Activated naive CD8-positive, alpha-beta T cell (primary cell): ENCODE results near the gene SNPH.

Experiments used
- H3K27ac Mint-ChIP-seq: one replicate; pipeline ENCODE4 v1.8.0; 2021; ENCODE audit warnings: mixed read lengths
- H3K27me3 Mint-ChIP-seq: one replicate; pipeline ENCODE4 v1.8.0; 2021; ENCODE audit warnings: mixed read lengths
- H3K36me3 Mint-ChIP-seq: one replicate; pipeline ENCODE4 v1.8.0; 2021; ENCODE audit warnings: mixed read lengths
- H3K4me1 Mint-ChIP-seq: one replicate; pipeline ENCODE4 v1.8.0; 2021; ENCODE audit warnings: low read depth, mixed read lengths
- H3K4me3 Mint-ChIP-seq: one replicate; pipeline ENCODE4 v1.8.0; 2021; ENCODE audit warnings: mild to moderate bottlenecking, mixed read lengths
- H3K9me3 Mint-ChIP-seq: one replicate; pipeline ENCODE4 v1.8.0; 2021; ENCODE audit warnings: low read depth, mixed read lengths

SNPH gene

DNA sequence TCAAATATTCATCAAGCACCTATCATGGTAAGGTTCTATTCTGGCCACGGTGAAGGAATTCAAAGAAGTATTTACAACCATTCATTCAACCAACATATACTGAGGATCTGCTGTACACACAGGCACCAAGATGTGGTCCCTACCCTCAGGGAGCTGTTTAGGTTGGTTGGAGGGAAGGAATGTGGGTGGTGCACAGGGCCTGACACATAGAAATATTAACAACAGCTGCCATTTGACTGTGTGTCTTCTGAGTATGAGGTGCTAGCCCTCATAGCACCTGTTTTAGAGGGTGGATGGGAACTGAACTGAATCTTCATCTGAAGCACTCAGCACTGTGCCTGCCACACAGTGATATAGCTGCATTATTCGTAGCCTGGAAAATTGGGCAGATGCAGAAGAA lies 7.3 kb downstream of the SNPH start:
- Mint-ChIP-seq H3K27me3 (no peaks in the 10 kb centered on the region), H3K36me3 (no peaks in the 10 kb centered on the region), H3K4me3 (no peak overlapping the region), H3K4me1 (peaks cover 64% of the 10 kb centered on the region), H3K27ac (no peak overlapping the region), H3K9me3 (no peaks in the 10 kb centered on the region)

- Mint-ChIP-seq H3K4me1 (peaks cover 57% of the 10 kb centered on the region), H3K36me3 (no peaks in the 10 kb centered on the region), H3K4me3 (no peak overlapping the region), H3K27ac (no peak overlapping the region), H3K9me3 (no peaks in the 10 kb centered on the region), H3K27me3 (no peaks in the 10 kb centered on the region)
Measured at GRCh38 chr20:1274485-1275311, 8.6 kb downstream of the SNPH start.

- Mint-ChIP-seq H3K27me3 (no peaks in the 10 kb centered on the region), H3K27ac (peak overlapping the region; percentile 25), H3K4me1 (peaks cover 61% of the 10 kb centered on the region), H3K4me3 (no peak overlapping the region), H3K36me3 (no peaks in the 10 kb centered on the region), H3K9me3 (no peaks in the 10 kb centered on the region)
Measured at GRCh38 chr20:1275919-1276318, 9.8 kb downstream of the SNPH start.

GRCh38 chr20:1277529-1278322 lies 11.6 kb downstream of the SNPH start:
- Mint-ChIP-seq H3K36me3 (no peaks in the 10 kb centered on the region), H3K27ac (no peak overlapping the region), H3K4me3 (no peak overlapping the region), H3K4me1 (peaks cover 57% of the 10 kb centered on the region), H3K27me3 (no peaks in the 10 kb centered on the region), H3K9me3 (no peaks in the 10 kb centered on the region)

GRCh38 chr20:1278993-1279392 lies 12.9 kb downstream of the SNPH start:
- Mint-ChIP-seq H3K9me3 (no peaks in the 10 kb centered on the region), H3K27me3 (no peaks in the 10 kb centered on the region), H3K4me3 (no peak overlapping the region), H3K4me1 (peaks cover 57% of the 10 kb centered on the region), H3K36me3 (no peaks in the 10 kb centered on the region), H3K27ac (no peak overlapping the region)

GRCh38 chr20:1280195-1281102 lies 14.4 kb downstream of the SNPH start:
- Mint-ChIP-seq H3K9me3 (no peaks in the 10 kb centered on the region), H3K27ac (peak overlapping the region; percentile 87), H3K4me3 (peak overlapping the region; percentile 66), H3K36me3 (peaks cover 2% of the 10 kb centered on the region), H3K27me3 (no peaks in the 10 kb centered on the region), H3K4me1 (peaks cover 68% of the 10 kb centered on the region)

DNA sequence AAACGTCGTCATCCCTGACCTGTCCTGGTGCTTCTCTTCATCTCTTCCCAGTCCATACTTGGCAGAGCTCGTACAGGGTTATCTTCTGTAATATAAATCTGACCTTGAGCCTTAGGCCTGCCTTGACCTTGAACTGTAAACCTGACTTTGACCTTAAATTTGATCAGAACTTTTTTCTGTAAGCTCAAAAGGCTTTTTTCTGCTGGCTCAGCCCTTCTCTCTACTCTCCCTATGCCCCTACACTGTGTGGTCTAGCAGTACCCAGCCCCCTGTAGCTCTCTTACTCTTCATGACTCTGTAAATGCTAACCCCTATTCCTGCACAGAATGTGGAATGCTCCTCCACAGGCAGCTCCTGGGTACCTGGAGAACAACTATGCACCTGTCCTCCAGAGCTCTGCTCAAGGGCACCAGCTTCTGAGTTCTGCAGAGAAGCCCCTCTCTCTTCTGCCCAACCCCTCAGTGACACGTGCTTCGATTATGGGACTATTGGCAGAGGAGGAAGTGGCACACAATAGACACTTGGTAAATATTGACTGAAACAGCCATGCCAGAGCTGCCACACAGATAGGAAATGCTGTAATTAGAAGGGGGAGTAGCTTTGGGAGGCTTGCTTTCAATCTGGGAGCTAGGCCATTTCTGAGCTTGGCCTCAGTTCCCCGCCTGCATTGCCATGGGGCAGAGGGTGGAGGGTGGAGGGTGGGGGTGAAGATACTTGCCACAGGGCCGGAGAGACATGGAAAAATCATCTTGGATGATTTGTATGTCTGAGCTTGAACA lies 15.4 kb downstream of the SNPH start:
- H3K4me1 Mint-ChIP-seq = peaks cover 69% of the 10 kb centered on the region
- H3K27ac Mint-ChIP-seq = peak overlapping the region; percentile 87
- H3K36me3 Mint-ChIP-seq = peaks cover 2% of the 10 kb centered on the region
- H3K9me3 Mint-ChIP-seq = no peaks in the 10 kb centered on the region
- peak overlapping the region; percentile 66 for H3K4me3 Mint-ChIP-seq
- no peaks in the 10 kb centered on the region for H3K27me3 Mint-ChIP-seq

- H3K27ac Mint-ChIP-seq = peak overlapping the region; percentile 10
- no peaks in the 10 kb centered on the region for H3K9me3 Mint-ChIP-seq
- no peaks in the 10 kb centered on the region for H3K27me3 Mint-ChIP-seq
- peaks cover 4% of the 10 kb centered on the region for H3K36me3 Mint-ChIP-seq
- H3K4me1 Mint-ChIP-seq = peaks cover 83% of the 10 kb centered on the region
- H3K4me3 Mint-ChIP-seq = no peak overlapping the region
Measured at GRCh38 chr20:1282966-1283365, 16.9 kb downstream of the SNPH start.

DNA sequence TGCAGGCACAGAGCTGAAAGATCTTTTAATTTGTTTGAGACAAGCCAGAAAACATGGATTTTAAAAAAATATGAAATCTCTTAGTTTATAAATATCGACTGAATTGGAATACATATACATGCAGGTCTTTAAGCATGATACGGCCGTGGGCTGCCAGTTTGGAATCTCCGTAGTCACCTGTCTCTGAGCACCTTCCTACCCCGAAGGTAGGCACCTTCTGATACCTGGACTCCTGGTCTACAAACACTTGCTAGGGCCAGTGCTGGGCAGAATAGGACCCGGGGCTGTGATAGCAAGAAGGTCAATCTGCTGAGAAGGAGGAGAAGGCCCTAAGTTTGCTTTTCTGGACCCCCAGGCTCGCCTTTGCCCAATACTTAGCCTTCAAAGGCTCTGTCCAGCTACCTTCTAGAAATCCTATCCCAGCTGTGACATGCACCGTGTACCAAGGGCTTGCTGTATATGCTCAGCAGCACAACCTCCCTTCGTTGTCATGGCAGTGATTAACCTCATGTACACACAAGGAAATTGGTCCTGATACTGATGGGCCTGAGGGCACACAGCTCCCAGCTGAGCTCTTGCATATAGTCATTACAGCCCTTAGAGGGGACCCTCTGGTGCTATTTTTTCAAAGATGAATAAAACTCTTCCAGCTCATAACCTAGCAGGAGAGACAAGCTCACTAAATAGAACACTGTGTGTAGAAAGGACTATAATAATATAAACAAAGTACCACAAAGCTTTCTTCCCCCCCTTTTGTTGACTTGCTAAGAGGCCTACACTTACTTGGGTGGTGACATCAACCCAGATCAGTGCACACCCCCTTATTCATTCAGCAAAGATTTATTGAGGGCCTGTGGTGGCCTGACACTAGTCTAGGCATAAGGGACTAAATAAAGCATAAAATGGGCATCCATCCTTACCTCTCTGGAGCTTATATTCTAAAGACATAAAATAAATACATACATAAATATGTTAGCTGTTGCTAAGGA lies 17.7 kb downstream of the SNPH start:
- Mint-ChIP-seq H3K4me3 (no peak overlapping the region), H3K27me3 (no peaks in the 10 kb centered on the region), H3K36me3 (peaks cover 7% of the 10 kb centered on the region), H3K27ac (peak overlapping the region; percentile 10), H3K4me1 (peaks cover 88% of the 10 kb centered on the region), H3K9me3 (no peaks in the 10 kb centered on the region)

DNA sequence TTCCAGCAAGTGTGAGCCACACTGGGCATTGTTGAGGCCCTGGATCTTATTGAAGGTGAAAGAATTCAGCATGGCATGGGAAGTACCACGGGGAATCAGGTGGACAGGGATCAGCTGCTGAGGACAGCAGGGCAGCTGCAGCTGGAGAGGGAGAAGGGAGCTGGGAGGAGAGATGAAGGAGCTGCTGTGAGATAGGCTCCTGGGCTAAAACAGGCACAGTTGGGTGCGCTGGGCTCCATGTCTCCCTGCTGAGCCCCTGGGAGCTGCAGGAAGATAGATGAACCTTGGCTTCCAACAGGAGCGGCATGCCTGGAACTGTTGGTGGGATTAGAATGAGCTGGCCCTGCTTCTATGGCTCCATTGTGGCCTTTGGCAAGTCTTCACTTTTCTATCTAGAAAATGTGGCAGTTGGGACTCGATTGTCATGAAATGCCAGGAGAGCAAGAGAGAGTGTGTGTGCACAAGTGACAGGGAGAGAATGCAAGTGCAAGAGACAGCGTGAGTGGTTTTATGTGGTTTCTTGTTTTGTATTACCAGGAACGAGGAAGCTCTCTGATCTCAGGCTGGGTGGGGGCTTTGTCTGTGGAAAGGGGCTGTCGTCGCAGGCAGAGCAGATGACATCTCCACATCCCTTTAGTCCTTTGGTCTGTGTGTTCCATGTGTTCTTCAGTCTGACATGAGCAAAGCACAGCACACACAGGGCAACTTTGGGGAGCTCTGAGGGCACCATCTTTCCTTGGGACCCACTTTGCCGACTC lies 20.4 kb downstream of the SNPH start:
- Mint-ChIP-seq H3K4me1 (peaks cover 80% of the 10 kb centered on the region), H3K9me3 (no peaks in the 10 kb centered on the region), H3K27ac (peak overlapping the region; percentile 95), H3K4me3 (peak overlapping the region; percentile 85), H3K27me3 (no peaks in the 10 kb centered on the region), H3K36me3 (peaks cover 7% of the 10 kb centered on the region)

- no peaks in the 10 kb centered on the region for H3K27me3 Mint-ChIP-seq
- H3K4me1 Mint-ChIP-seq = peaks cover 81% of the 10 kb centered on the region
- H3K4me3 Mint-ChIP-seq = peak overlapping the region; percentile 85
- H3K36me3 Mint-ChIP-seq = peaks cover 7% of the 10 kb centered on the region
- H3K9me3 Mint-ChIP-seq = no peaks in the 10 kb centered on the region
- peak overlapping the region; percentile 95 for H3K27ac Mint-ChIP-seq
Measured at GRCh38 chr20:1287306-1287705, 21.2 kb downstream of the SNPH start.

GRCh38 chr20:1287787-1288569 lies 21.9 kb downstream of the SNPH start:
- Mint-ChIP-seq H3K4me1 (peaks cover 82% of the 10 kb centered on the region), H3K27ac (peak overlapping the region; percentile 95), H3K4me3 (peak overlapping the region; percentile 85)

More at GRCh38 chr20:1287787-1288569, 21.9 kb downstream of the SNPH start:
- Mint-ChIP-seq H3K27me3 (no peaks in the 10 kb centered on the region), H3K36me3 (peaks cover 7% of the 10 kb centered on the region), H3K9me3 (no peaks in the 10 kb centered on the region)
